Measurements from ENCODE around the gene ADAM11. TPM values are rescaled to one million over a fixed set of nuclear protein-coding genes. Genes with fewer than 3 reads are reported as not detected.
A peak's percentile ranks its signal among the peaks of the same experiment; 100 is the strongest.

ADAM11 gene
- total and polyA plus RNA-seq, 9 of the 15 experiments (the other 6 are each of a cell fraction or from before 2014, with no cell fraction given), result 0.01 to 0.31 (median 0.14) TPM; not detected in 2

DNA sequence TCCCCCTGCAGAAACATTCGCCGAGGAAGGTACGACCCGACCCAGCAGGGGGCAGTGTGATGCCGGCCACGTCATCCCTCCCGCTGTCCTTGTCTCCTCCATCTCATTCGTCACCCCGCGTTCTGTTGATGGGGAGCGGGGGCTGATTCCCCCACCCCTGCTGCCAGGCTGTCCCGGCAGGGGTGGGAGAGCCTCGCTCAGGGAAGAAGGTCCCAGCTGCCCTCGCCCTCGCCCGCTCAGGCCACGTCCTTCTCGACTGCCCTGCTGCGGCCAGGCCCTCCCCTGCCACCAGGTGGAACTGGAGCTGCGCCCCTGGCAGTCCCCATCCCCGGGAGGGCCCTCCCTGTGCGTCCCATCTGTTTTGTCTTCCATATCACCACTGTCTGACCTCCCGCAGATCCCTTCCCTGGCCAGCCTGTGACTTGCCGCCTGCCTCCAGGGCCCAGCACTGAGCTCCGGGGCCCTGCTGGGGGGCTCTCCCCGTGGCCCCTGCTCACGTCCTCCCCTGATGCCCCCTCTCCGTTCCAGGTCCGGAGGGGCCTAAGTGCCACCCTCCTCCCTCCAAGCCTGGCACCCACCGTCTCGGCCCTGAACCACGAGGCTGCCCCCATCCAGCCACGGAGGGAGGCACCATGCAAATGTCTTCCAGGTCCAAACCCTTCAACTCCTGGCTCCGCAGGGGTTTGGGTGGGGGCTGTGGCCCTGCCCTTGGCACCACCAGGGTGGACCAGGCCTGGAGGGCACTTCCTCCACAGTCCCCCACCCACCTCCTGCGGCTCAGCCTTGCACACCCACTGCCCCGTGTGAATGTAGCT lies 20.6 kb downstream of the ADAM11 start (continued):
- TF ChIP-seq XRCC5 (IDR thresholded peaks at IDR 0.05; ENCODE audit: low read depth, low read length) (peak; percentile 66; the same call in 1 of the 2 replicates), CREM (IDR thresholded peaks at IDR 0.05; ENCODE audit: low read depth) (peak; percentile 98), CHD2 (IDR thresholded peaks at IDR 0.05; ENCODE audit: low read depth, low read length) (peak; percentile 16; the same call in 1 of the 2 replicates), EGR1 (conservative IDR thresholded peaks at IDR 0.05) (peak; percentile 58), TBL1XR1 (IDR thresholded peaks at IDR 0.05; ENCODE audit: low read length in 2 of 2) (0 out of 4 replicates have a peak, but pooled peaks of 1 of the 2 experiments have one; percentile 43), ZBTB7A (IDR thresholded peaks at IDR 0.05; ENCODE audit: borderline replicate concordance, control insufficient read depth, low read depth, low read length) (peak; percentile 64; the same call in 1 of the 2 replicates), MYBL2 (IDR thresholded peaks at IDR 0.05; ENCODE audit: low read depth) (no peak), MYBL2 (CRISPR knock-in tag; IDR thresholded peaks at IDR 0.05; ENCODE audit: borderline replicate concordance) (no peak), DIDO1 (tag; IDR thresholded peaks at IDR 0.05; ENCODE audit: low read depth) (0 out of 2 replicates have a peak, but pooled peaks have one; percentile 14), TBP (optimal IDR thresholded peaks at IDR 0.05; ENCODE audit: low read depth, low read length) (peak; percentile 44), NFE2 (IDR thresholded peaks at IDR 0.05; ENCODE audit: low read depth) (peak; percentile 59), CBFA2T3 (IDR thresholded peaks at IDR 0.05) (no peak), ZNF717 (CRISPR knock-in tag; IDR thresholded peaks at IDR 0.05) (no peak)
- TF ChIP-seq, protein P1, sequence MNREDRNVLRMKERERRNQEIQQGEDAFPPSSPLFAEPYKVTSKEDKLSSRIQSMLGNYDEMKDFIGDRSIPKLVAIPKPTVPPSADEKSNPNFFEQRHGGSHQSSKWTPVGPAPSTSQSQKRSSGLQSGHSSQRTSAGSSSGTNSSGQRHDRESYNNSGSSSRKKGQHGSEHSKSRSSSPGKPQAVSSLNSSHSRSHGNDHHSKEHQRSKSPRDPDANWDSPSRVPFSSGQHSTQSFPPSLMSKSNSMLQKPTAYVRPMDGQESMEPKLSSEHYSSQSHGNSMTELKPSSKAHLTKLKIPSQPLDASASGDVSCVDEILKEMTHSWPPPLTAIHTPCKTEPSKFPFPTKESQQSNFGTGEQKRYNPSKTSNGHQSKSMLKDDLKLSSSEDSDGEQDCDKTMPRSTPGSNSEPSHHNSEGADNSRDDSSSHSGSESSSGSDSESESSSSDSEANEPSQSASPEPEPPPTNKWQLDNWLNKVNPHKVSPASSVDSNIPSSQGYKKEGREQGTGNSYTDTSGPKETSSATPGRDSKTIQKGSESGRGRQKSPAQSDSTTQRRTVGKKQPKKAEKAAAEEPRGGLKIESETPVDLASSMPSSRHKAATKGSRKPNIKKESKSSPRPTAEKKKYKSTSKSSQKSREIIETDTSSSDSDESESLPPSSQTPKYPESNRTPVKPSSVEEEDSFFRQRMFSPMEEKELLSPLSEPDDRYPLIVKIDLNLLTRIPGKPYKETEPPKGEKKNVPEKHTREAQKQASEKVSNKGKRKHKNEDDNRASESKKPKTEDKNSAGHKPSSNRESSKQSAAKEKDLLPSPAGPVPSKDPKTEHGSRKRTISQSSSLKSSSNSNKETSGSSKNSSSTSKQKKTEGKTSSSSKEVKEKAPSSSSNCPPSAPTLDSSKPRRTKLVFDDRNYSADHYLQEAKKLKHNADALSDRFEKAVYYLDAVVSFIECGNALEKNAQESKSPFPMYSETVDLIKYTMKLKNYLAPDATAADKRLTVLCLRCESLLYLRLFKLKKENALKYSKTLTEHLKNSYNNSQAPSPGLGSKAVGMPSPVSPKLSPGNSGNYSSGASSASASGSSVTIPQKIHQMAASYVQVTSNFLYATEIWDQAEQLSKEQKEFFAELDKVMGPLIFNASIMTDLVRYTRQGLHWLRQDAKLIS (CRISPR knock-in tag; IDR thresholded peaks at IDR 0.05), result 0 out of 2 replicates have a peak, but pooled peaks have one; percentile 56
- TF ChIP-seq, protein P2, sequence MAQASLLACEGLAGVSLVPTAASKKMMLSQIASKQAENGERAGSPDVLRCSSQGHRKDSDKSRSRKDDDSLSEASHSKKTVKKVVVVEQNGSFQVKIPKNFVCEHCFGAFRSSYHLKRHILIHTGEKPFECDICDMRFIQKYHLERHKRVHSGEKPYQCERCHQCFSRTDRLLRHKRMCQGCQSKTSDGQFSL (CRISPR knock-in tag; IDR thresholded peaks at IDR 0.05), result peak; percentile 51; the same call in 1 of the 2 replicates
- TF ChIP-seq, protein P2 (tag; IDR thresholded peaks at IDR 0.05), result no peak
- TF ChIP-seq, protein P3, sequence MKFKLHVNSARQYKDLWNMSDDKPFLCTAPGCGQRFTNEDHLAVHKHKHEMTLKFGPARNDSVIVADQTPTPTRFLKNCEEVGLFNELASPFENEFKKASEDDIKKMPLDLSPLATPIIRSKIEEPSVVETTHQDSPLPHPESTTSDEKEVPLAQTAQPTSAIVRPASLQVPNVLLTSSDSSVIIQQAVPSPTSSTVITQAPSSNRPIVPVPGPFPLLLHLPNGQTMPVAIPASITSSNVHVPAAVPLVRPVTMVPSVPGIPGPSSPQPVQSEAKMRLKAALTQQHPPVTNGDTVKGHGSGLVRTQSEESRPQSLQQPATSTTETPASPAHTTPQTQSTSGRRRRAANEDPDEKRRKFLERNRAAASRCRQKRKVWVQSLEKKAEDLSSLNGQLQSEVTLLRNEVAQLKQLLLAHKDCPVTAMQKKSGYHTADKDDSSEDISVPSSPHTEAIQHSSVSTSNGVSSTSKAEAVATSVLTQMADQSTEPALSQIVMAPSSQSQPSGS (CRISPR knock-in tag; IDR thresholded peaks at IDR 0.05), result peak; percentile 80; the same call in 1 of the 2 replicates
- TF ChIP-seq, protein P4, sequence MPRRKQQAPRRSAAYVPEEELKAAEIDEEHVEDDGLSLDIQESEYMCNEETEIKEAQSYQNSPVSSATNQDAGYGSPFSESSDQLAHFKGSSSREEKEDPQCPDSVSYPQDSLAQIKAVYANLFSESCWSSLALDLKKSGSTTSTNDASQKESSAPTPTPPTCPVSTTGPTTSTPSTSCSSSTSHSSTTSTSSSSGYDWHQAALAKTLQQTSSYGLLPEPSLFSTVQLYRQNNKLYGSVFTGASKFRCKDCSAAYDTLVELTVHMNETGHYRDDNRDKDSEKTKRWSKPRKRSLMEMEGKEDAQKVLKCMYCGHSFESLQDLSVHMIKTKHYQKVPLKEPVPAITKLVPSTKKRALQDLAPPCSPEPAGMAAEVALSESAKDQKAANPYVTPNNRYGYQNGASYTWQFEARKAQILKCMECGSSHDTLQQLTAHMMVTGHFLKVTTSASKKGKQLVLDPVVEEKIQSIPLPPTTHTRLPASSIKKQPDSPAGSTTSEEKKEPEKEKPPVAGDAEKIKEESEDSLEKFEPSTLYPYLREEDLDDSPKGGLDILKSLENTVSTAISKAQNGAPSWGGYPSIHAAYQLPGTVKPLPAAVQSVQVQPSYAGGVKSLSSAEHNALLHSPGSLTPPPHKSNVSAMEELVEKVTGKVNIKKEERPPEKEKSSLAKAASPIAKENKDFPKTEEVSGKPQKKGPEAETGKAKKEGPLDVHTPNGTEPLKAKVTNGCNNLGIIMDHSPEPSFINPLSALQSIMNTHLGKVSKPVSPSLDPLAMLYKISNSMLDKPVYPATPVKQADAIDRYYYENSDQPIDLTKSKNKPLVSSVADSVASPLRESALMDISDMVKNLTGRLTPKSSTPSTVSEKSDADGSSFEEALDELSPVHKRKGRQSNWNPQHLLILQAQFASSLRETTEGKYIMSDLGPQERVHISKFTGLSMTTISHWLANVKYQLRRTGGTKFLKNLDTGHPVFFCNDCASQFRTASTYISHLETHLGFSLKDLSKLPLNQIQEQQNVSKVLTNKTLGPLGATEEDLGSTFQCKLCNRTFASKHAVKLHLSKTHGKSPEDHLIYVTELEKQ (CRISPR knock-in tag; IDR thresholded peaks at IDR 0.05), result no peak
